GM15510 (cell line): ENCODE results near the gene CFAP73.

ENCODE experiments used
- POLR2A ChIP-seq: IDR thresholded peaks from 3 replicates; pipeline ENCODE4 v1.6.1; 2011; ENCODE audit warnings: borderline replicate concordance; ENCODE audit not compliant: insufficient read length; ENCODE audit errors: extremely low read depth

The CFAP73 gene

GRCh38 chr12:113114447-113115178 is 34.9 kb upstream of the CFAP73 start:
- no peak for TF ChIP-seq POLR2A

DNA sequence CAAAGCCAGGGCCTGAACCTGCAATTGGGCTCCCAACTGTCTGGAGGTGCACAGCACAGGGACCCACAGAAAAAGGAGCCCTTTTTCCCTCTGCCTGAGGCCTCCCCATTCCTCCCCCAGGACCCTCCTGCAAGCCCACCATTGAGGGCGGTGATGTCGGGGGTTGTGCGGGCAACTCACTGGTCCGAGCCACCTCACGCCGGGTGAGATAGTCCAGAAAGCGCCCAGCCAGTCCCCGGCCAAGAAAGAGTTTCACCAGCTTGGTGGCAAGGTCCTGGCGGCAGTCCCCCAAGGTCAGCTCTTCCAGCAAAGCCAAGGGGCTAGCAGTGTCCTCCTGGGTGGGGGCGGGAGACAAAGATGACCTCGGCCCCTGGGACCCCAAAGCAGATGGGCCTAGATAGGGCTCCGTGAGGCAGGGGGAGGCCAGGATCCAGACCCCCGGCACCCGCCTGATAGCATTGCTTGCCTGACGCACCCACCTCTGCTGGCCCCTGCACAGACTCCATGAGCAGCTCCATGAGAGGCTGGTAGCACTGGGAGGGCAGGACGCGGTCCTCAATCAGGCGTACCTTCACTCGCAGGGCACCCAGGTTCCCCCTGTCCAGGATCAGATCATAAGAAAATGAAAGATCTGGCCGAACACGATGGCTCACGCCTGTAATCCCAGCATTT is 33.9 kb upstream of the CFAP73 start:
- TF ChIP-seq POLR2A: no peak

DNA sequence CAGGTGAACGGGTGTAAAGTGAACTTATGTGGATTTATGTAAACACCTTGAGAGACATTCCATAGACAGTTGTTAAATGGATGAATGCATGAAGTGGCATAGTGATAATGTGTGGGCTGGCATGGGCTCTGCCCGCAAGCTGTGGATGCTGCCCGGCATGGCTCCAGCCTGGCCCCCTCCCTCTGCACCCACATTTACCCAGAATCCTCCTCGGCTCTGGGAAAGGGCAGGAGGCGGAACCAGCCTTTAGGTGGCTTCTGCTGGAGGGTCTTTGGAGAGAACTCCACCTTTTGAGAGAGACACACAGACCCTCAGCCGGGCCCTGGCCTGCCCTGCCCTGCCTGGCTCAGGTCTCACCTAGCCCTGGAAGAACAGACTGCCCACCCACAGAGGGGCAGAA is 32.6 kb upstream of the CFAP73 start:
- TF ChIP-seq POLR2A: no peak

DNA sequence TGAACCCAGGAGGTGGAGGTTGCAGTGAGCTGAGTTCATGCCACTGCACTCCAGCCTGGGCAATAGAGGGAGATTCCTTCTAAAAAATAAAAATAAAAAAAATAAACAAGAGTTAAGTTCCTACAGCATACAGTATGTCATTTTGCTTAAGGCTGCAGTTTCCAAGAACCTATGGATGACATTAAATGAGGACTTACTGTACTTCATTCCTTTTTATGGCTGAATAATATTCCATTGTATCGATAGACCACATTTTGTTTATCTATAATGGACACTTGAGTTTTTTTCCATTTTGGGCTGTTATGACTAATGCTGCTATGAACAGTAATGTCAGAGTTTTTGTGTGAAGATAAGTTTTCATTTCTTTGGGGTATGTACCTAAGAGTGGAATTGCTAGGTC is 31.4 kb upstream of the CFAP73 start:
- no peak for TF ChIP-seq POLR2A

GRCh38 chr12:113119980-113120669 is 29.4 kb upstream of the CFAP73 start:
- no peak for TF ChIP-seq POLR2A

DNA sequence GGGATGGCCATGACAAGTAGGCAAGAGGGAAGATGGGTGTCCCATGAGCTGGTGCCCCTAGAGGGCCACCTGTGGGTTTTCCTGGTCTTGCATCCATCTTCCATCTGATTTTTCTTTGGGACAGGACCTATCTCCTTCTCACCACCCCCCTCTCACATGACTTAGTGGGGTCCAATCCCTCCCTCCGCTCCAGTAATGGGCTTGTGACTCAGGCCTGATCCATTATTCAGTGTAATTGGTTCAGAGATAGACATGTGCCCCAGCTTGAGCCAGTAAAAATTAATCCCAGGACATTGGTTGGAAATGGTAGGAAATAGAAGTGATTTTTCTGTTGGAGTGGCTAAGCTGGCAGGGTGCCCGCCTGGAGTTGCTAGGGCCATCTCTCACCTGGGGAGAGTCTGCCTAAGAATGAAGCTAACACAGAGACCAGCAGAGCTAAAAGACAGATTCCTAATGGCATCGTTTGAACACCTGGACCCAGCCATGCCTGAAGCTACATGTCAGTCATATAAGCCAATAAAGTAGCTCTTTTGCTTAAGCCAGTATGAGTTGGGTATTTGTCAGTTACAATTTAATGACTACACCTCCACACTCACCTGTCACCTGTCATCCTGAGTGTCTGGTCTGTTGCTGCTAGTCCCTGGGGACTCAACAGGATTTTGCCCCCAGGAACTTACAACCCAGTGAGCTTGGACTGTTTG is 28.7 kb upstream of the CFAP73 start:
- no peak for TF ChIP-seq POLR2A

DNA sequence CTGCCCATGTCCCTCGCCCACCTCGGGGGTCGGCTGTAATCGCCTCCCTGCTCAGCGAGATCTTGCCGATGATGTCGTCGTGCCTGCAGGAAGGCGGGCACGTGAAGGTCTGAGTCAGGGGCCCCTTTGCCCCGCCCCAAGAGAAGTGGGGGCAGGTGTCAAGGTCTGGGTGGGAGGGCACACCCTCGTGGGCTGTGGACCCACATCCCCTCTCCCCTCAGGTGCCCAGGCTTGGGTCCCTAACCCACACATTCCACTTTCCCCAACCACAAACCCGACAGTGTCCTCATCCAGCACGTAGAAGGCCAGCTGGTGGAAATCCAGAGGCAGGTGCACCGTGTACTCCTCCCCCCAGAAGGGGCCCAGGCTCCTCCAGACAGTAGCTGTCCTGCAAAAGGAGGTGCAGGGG is 21.7 kb upstream of the CFAP73 start:
- TF ChIP-seq POLR2A: no peak

DNA sequence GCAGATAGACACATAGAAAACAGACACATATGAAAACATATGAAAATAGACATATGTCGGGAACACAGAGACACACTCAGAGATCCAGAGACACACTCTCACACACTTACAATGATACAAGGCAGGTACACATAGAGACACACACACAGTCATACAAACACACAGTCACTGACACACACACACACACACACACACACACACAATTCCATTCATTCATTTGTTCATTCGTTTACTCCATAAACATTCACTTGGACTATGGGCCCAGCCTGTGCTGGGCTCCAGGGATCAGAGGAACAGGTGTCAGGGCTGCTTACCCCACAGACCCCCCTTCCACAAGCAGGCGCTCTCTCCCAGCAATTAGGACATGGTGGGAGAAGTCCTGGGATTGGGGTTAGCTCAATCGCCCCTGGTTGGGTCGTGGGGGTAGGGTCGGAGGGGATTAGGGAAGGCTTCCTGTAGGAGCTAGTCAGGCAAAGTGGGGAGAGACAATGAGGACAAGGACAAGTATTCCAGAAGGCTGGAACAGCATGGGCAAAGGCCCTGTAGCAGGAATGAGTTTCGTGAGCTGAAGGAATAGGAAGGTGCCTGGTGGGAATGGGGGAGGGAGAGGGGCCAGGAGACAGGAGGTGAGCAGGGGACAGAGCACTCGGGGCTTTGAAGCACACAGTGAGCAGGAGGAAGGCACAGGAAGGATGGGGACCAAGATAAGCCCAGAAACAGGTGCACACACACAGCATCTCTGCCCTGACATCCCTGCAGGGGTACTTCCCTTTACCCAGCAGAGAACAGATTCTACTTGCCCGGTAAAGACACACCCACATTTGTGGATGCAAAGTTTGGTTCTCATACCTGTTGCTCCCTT is 20.5 kb upstream of the CFAP73 start:
- TF ChIP-seq POLR2A: no peak

DNA sequence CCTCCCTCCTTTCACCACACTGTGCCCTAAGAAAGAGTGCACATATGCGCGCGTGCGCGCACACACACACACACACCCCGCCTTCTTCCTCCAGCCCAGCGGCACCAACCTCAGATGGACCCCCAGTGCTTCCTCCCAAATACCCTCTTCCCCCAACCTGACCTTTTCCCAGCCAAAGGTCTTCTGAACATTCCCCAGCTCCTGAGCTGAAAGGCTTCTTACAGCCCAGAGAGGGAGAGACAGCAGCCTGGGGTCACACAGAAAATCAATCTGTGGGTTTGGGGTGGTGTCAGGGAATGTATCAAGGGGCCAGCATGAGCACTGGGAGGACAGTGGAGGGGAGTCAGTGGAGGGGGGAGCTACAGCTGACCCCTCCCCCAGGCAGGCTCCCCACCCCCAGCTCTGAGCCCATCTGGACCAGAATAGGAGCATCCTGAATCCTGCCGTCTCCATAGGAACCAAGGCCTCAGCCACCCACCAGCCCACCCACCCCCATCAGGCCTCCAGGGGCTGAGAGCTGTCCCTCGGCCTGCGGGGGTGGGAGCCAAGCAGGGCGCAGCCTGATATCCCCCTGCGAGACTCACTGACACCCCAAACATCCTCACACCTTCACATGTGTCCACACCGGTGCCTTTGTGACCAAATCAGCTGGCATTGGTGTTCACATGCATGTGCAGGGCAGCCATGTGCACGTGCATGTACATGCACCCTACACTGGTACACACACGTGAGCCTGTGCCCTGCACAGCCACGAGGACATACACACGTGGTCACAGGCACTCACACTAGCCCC is 19.7 kb upstream of the CFAP73 start:
- no peak for TF ChIP-seq POLR2A

GRCh38 chr12:113130457-113131135 is 18.9 kb upstream of the CFAP73 start:
- TF ChIP-seq POLR2A: no peak

DNA sequence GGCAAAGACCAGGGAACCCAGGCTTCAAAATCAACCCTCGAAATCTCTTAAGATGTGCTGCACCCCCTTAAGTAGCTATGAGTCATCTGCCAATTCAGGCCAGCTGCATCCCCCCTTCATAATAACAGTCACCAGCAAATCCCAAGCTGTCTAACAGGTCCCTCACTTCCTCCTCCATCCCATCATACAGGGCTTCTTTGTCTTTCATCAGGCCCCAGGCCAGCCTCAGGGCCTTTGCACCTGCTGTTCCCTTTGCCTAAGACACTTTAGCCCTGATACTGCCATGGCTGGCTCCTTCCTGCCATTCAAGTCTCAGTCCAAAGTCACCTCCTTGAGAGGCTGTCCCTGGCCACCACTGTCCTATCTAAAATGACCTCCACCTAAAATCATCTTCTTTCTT is 18.0 kb upstream of the CFAP73 start:
- no peak for TF ChIP-seq POLR2A

- TF ChIP-seq POLR2A: no peak
These were observed 16.5 kb upstream of the CFAP73 start for GRCh38 chr12:113133036-113133435.

GRCh38 chr12:113133666-113134065 is 15.9 kb upstream of the CFAP73 start:
- no peak for TF ChIP-seq POLR2A
